Measurements from ENCODE around the gene ZMYND8. TPM values are rescaled to one million over a fixed set of nuclear protein-coding genes. Genes with fewer than 3 reads are reported as not detected.
A peak's percentile ranks its signal among the peaks of the same experiment; 100 is the strongest.
"Not testable (repeated sequence)": the region's sequence is repeated elsewhere in the genome, so short reads cannot be mapped to it uniquely, and the experiment has no call there.

ZMYND8 gene
- total RNA-seq, 1 donor from 2014 or later: 42.6 TPM

- peaks cover 42% of the 10 kb centered on the region for H3K36me3 Mint-ChIP-seq (ENCODE audit: low read depth)
- H3K4me1 Mint-ChIP-seq (ENCODE audit: low read depth): no peaks in the 10 kb centered on the region
- H3K27ac Mint-ChIP-seq: no peak overlapping the region
- intact Hi-C loops (cut with micrococcal nuclease): no loop called here
- no peaks in the 10 kb centered on the region for H3K27me3 Mint-ChIP-seq (ENCODE audit: insufficient read depth)
- H3K4me3 Mint-ChIP-seq: no peak overlapping the region
- no peaks in the 10 kb centered on the region for H3K9me3 Mint-ChIP-seq
- no peak for DNase-seq (ENCODE audit: low spot score)
Observed at GRCh38 chr20:47250360-47250759, 106.1 kb downstream of the ZMYND8 start.

- Mint-ChIP-seq H3K4me3 (no peak overlapping the region), H3K9me3 (no peaks in the 10 kb centered on the region), H3K4me1 (ENCODE audit: low read depth) (no peaks in the 10 kb centered on the region), H3K36me3 (ENCODE audit: low read depth) (peaks cover 43% of the 10 kb centered on the region), H3K27ac (no peak overlapping the region), H3K27me3 (ENCODE audit: insufficient read depth) (no peaks in the 10 kb centered on the region)
- intact Hi-C loops (cut with micrococcal nuclease): no loop called here
- no peak for DNase-seq (ENCODE audit: low spot score)
Observed at GRCh38 chr20:47249913-47250312, 106.6 kb downstream of the ZMYND8 start.

GRCh38 chr20:47248448-47248966 is 108.0 kb downstream of the ZMYND8 start:
- no peak for DNase-seq (ENCODE audit: low spot score)
- no peaks in the 10 kb centered on the region for H3K27me3 Mint-ChIP-seq (ENCODE audit: insufficient read depth)
- H3K4me3 Mint-ChIP-seq: no peak overlapping the region
- H3K27ac Mint-ChIP-seq: peak overlapping the region; percentile 36
- intact Hi-C loops (cut with micrococcal nuclease): no loop called here
- H3K4me1 Mint-ChIP-seq (ENCODE audit: low read depth): no peaks in the 10 kb centered on the region
- H3K9me3 Mint-ChIP-seq: no peaks in the 10 kb centered on the region
- H3K36me3 Mint-ChIP-seq (ENCODE audit: low read depth): peaks cover 42% of the 10 kb centered on the region

GRCh38 chr20:47247972-47248371 is 108.5 kb downstream of the ZMYND8 start:
- DNase-seq (ENCODE audit: low spot score): no peak
- intact Hi-C loops (cut with micrococcal nuclease): no loop called here
- Mint-ChIP-seq H3K27ac (no peak overlapping the region), H3K27me3 (ENCODE audit: insufficient read depth) (no peaks in the 10 kb centered on the region), H3K4me1 (ENCODE audit: low read depth) (no peaks in the 10 kb centered on the region), H3K9me3 (no peaks in the 10 kb centered on the region), H3K4me3 (no peak overlapping the region), H3K36me3 (ENCODE audit: low read depth) (peaks cover 40% of the 10 kb centered on the region)

- Mint-ChIP-seq H3K9me3 (no peaks in the 10 kb centered on the region), H3K4me3 (no peak overlapping the region), H3K27me3 (ENCODE audit: insufficient read depth) (no peaks in the 10 kb centered on the region), H3K27ac (no peak overlapping the region), H3K4me1 (ENCODE audit: low read depth) (no peaks in the 10 kb centered on the region), H3K36me3 (ENCODE audit: low read depth) (peaks cover 39% of the 10 kb centered on the region)
- no peak for DNase-seq (ENCODE audit: low spot score)
- intact Hi-C loops (cut with micrococcal nuclease): no loop called here
Observed at GRCh38 chr20:47246061-47246777, 110.3 kb downstream of the ZMYND8 start.

GRCh38 chr20:47245166-47245565 is 111.3 kb downstream of the ZMYND8 start:
- H3K4me3 Mint-ChIP-seq; DNase-seq (ENCODE audit: low spot score); H3K4me1 Mint-ChIP-seq (ENCODE audit: low read depth); intact Hi-C loops (cut with micrococcal nuclease); H3K9me3 Mint-ChIP-seq; H3K27ac Mint-ChIP-seq; H3K27me3 Mint-ChIP-seq (ENCODE audit: insufficient read depth): not testable (repeated sequence)
- H3K36me3 Mint-ChIP-seq (ENCODE audit: low read depth): peaks cover 33% of the 10 kb centered on the region

- Mint-ChIP-seq H3K27me3 (ENCODE audit: insufficient read depth) (no peaks in the 10 kb centered on the region), H3K4me1 (ENCODE audit: low read depth) (no peaks in the 10 kb centered on the region), H3K4me3 (no peak overlapping the region), H3K9me3 (no peaks in the 10 kb centered on the region), H3K27ac (no peak overlapping the region), H3K36me3 (ENCODE audit: low read depth) (peaks cover 32% of the 10 kb centered on the region)
- no peak for DNase-seq (ENCODE audit: low spot score)
- intact Hi-C loops (cut with micrococcal nuclease): no loop called here
Observed at GRCh38 chr20:47244451-47244850, 112.0 kb downstream of the ZMYND8 start.

- H3K36me3 Mint-ChIP-seq (ENCODE audit: low read depth): peaks cover 28% of the 10 kb centered on the region
- intact Hi-C loops (cut with micrococcal nuclease): no loop called here
Observed at GRCh38 chr20:47243532-47244305, 112.8 kb downstream of the ZMYND8 start.

GRCh38 chr20:47243003-47243402 is 113.5 kb downstream of the ZMYND8 start:
- H3K4me1 Mint-ChIP-seq (ENCODE audit: low read depth): no peaks in the 10 kb centered on the region
- peaks cover 28% of the 10 kb centered on the region for H3K36me3 Mint-ChIP-seq (ENCODE audit: low read depth)
- H3K27me3 Mint-ChIP-seq (ENCODE audit: insufficient read depth): no peaks in the 10 kb centered on the region
- intact Hi-C loops (cut with micrococcal nuclease): no loop called here
- H3K4me3 Mint-ChIP-seq: no peak overlapping the region
- no peak overlapping the region for H3K27ac Mint-ChIP-seq
- DNase-seq (ENCODE audit: low spot score): no peak
- H3K9me3 Mint-ChIP-seq: no peaks in the 10 kb centered on the region

More at GRCh38 chr20:47243532-47244305, 112.8 kb downstream of the ZMYND8 start:
- Mint-ChIP-seq H3K27ac (no peak overlapping the region), H3K9me3 (no peaks in the 10 kb centered on the region), H3K27me3 (ENCODE audit: insufficient read depth) (no peaks in the 10 kb centered on the region), H3K4me3 (no peak overlapping the region), H3K4me1 (ENCODE audit: low read depth) (no peaks in the 10 kb centered on the region)
- no peak for DNase-seq (ENCODE audit: low spot score)

- Mint-ChIP-seq H3K27me3 (ENCODE audit: insufficient read depth) (no peaks in the 10 kb centered on the region), H3K36me3 (ENCODE audit: low read depth) (peaks cover 33% of the 10 kb centered on the region), H3K27ac (no peak overlapping the region), H3K4me3 (no peak overlapping the region), H3K9me3 (no peaks in the 10 kb centered on the region), H3K4me1 (ENCODE audit: low read depth) (no peaks in the 10 kb centered on the region)
- intact Hi-C loops (cut with micrococcal nuclease): no loop called here
- DNase-seq (ENCODE audit: low spot score): no peak
Observed at GRCh38 chr20:47241345-47241781, 115.1 kb downstream of the ZMYND8 start.

- H3K4me1 Mint-ChIP-seq (ENCODE audit: low read depth); H3K27ac Mint-ChIP-seq; DNase-seq (ENCODE audit: low spot score); H3K27me3 Mint-ChIP-seq (ENCODE audit: insufficient read depth); H3K9me3 Mint-ChIP-seq; H3K4me3 Mint-ChIP-seq; intact Hi-C loops (cut with micrococcal nuclease): not testable (repeated sequence)
- H3K36me3 Mint-ChIP-seq (ENCODE audit: low read depth): peaks cover 30% of the 10 kb centered on the region
Observed at GRCh38 chr20:47240096-47240495, 116.4 kb downstream of the ZMYND8 start.

- Mint-ChIP-seq H3K27me3 (ENCODE audit: insufficient read depth) (no peaks in the 10 kb centered on the region), H3K36me3 (ENCODE audit: low read depth) (peaks cover 30% of the 10 kb centered on the region), H3K27ac (no peak overlapping the region), H3K4me1 (ENCODE audit: low read depth) (no peaks in the 10 kb centered on the region), H3K4me3 (no peak overlapping the region), H3K9me3 (no peaks in the 10 kb centered on the region)
- DNase-seq (ENCODE audit: low spot score): no peak
- intact Hi-C loops (cut with micrococcal nuclease): no loop called here
Observed at GRCh38 chr20:47239719-47240067, 116.8 kb downstream of the ZMYND8 start.
